Neuronal stem cell (in vitro differentiated cells): ENCODE results near the gene HSPA1B.
"Not testable (repeated sequence)": the region's sequence is repeated elsewhere in the genome, so short reads cannot be mapped to it uniquely, and the experiment has no call there.

Source experiments
- DNase-seq: peaks from one replicate; pipeline ENCODE4 v3.0.0-alpha.2; 2013; ENCODE audit warnings: low spot score
- H2AFZ ChIP-seq: one replicate; pipeline ENCODE4 v1.6.1; 2013; ENCODE audit warnings: mild to moderate bottlenecking, low read length, inconsistent platforms
- H2AK5ac ChIP-seq: 2 replicates; pipeline ENCODE4 v1.6.1; 2013; ENCODE audit warnings: low read depth, mild to moderate bottlenecking, inconsistent platforms, low read length, moderate library complexity, mixed read lengths
- H2BK120ac ChIP-seq: 2 replicates; pipeline ENCODE4 v1.6.1; 2013; ENCODE audit warnings: low read depth, mild to moderate bottlenecking, inconsistent platforms, low read length, moderate library complexity, mixed read lengths
- H2BK12ac ChIP-seq: one replicate; pipeline ENCODE4 v1.6.1; 2013; ENCODE audit warnings: low read length, inconsistent platforms
- H2BK15ac ChIP-seq: 2 replicates; pipeline ENCODE4 v1.6.1; 2013; ENCODE audit warnings: mild to moderate bottlenecking, low read length, inconsistent platforms, mixed read lengths
- H2BK5ac ChIP-seq: one replicate; pipeline ENCODE4 v1.6.1; 2013; ENCODE audit warnings: inconsistent platforms, mild to moderate bottlenecking, low read length, moderate library complexity
- H3K14ac ChIP-seq: one replicate; pipeline ENCODE4 v1.6.1; 2013; ENCODE audit warnings: low read length, inconsistent platforms
- H3K18ac ChIP-seq: 2 replicates; pipeline ENCODE4 v1.6.1; 2013; ENCODE audit warnings: low read length, inconsistent platforms
- H3K23ac ChIP-seq: 2 replicates; pipeline ENCODE4 v1.6.1; 2013; ENCODE audit warnings: low read depth, mild to moderate bottlenecking, mixed read lengths, low read length, inconsistent platforms; ENCODE audit not compliant: poor library complexity
- H3K27ac ChIP-seq: replicated peaks from 3 replicates; pipeline ENCODE4 v1.5.1; 2013; ENCODE audit warnings: low read length, inconsistent platforms
- H3K27me3 ChIP-seq, 3 experiments: 2 replicates each; pipeline ENCODE4 v1.6.1; 2013; ENCODE audit warnings: low read length in 3 of 3, mild to moderate bottlenecking in 2 of 3, inconsistent platforms in 1 of 3, low read depth in 1 of 3, mixed read lengths in 1 of 3, moderate library complexity in 1 of 3; ENCODE audit not compliant: control insufficient read depth in 3 of 3, insufficient read depth in 3 of 3
- H3K36me3 ChIP-seq, 2 donors: replicated peaks in 1 of 2; 2 replicates each; pipeline ENCODE4 v1.6.1; 2013; ENCODE audit warnings: low read length in 2 of 2; ENCODE audit not compliant: control insufficient read depth in 2 of 2, insufficient read depth in 2 of 2
- H3K4ac ChIP-seq: 2 replicates; pipeline ENCODE4 v1.6.1; 2013; ENCODE audit warnings: inconsistent platforms, mild to moderate bottlenecking, low read length, moderate library complexity
- H3K4me1 ChIP-seq, 2 donors: 1 replicate in 1 of 2; 2 replicates in 1 of 2; pipeline ENCODE4 v1.6.1; 2013; ENCODE audit warnings: low read length in 2 of 2, low read depth in 1 of 2; ENCODE audit not compliant: control insufficient read depth in 2 of 2, insufficient read depth in 1 of 2
- H3K4me2 ChIP-seq: one replicate; pipeline ENCODE4 v1.6.1; 2013; ENCODE audit warnings: mild to moderate bottlenecking, low read length, inconsistent platforms; ENCODE audit not compliant: insufficient read depth, poor library complexity, severe bottlenecking
- H3K4me3 ChIP-seq, 2 donors: 2 replicates each; pipeline ENCODE4 v1.5.1; 2013; ENCODE audit warnings: low read length in 2 of 2, mild to moderate bottlenecking in 2 of 2, inconsistent platforms in 1 of 2, moderate library complexity in 1 of 2
- H3K79me1 ChIP-seq: one replicate; pipeline ENCODE4 v1.6.1; 2013; ENCODE audit warnings: low read depth, mild to moderate bottlenecking, inconsistent platforms, low read length, moderate library complexity
- H3K9ac ChIP-seq: one replicate; pipeline ENCODE4 v1.6.1; 2013; ENCODE audit warnings: mild to moderate bottlenecking, low read depth, low read length, inconsistent platforms; ENCODE audit not compliant: poor library complexity
- H3K9me3 ChIP-seq, 2 donors: replicated peaks in 1 of 2; 2 replicates each; pipeline versions ENCODE3 to v1.6.1; 2013; ENCODE audit warnings: low read length in 2 of 2, mild to moderate bottlenecking in 2 of 2, inconsistent platforms in 1 of 2, low read depth in 1 of 2, mixed read lengths in 1 of 2, moderate library complexity in 1 of 2; ENCODE audit not compliant: control insufficient read depth in 2 of 2, insufficient read depth in 1 of 2
- H4K8ac ChIP-seq: one replicate; pipeline ENCODE4 v1.6.1; 2013; ENCODE audit warnings: low read depth, mild to moderate bottlenecking, inconsistent platforms, low read length, moderate library complexity
- H4K91ac ChIP-seq: one replicate; pipeline ENCODE4 v1.6.1; 2013; ENCODE audit warnings: low read length, low read depth, mild to moderate bottlenecking, inconsistent platforms; ENCODE audit not compliant: poor library complexity
- WGBS, 2 donors: extraction: QIAGEN DNeasy Blood & Tissue Kit; methylation state at CpG; one replicate each; pipeline ENCODE4 v1.1.7; 2013; ENCODE audit warnings: missing lambda C conversion rate in 2 of 2, mixed read lengths in 1 of 2; ENCODE audit not compliant: insufficient read length in 2 of 2, insufficient replicate concordance in 1 of 2; ENCODE audit errors: extremely low coverage in 2 of 2; 5-methylcytosine and 5-hydroxymethylcytosine counted together

HSPA1B gene

GRCh38 chr6:31847276-31847978 is 19.9 kb downstream of the HSPA1B start:
- Histone ChIP-seq H3K4me3 (no peak overlapping the region), H3K36me3 (peaks cover 0 to 4% of the 10 kb centered on the region in 2 donors), H2BK12ac (no peak overlapping the region), H3K4me1 (no peaks in the 10 kb centered on the region), H3K4ac (no peak overlapping the region), H2BK15ac (no peak overlapping the region), H2AFZ (no peak overlapping the region), H3K27ac (no peak overlapping the region), H2BK5ac (no peak overlapping the region), H3K14ac (no peak overlapping the region), H2BK120ac (no peak overlapping the region), H3K27me3 (no peaks in the 10 kb centered on the region), H3K4me2 (no peak overlapping the region), H3K79me1 (no peaks in the 10 kb centered on the region), H3K18ac (no peak overlapping the region), H3K9me3 (no peaks in the 10 kb centered on the region), H2AK5ac (no peak overlapping the region), H4K91ac (no peak overlapping the region), H3K23ac (no peak overlapping the region), H3K9ac (no peak overlapping the region), H4K8ac (no peak overlapping the region)
- WGBS, 2 donors = no CpG with 5 or more reads among the region's 2 CpGs
- DNase-seq = no peak

DNA sequence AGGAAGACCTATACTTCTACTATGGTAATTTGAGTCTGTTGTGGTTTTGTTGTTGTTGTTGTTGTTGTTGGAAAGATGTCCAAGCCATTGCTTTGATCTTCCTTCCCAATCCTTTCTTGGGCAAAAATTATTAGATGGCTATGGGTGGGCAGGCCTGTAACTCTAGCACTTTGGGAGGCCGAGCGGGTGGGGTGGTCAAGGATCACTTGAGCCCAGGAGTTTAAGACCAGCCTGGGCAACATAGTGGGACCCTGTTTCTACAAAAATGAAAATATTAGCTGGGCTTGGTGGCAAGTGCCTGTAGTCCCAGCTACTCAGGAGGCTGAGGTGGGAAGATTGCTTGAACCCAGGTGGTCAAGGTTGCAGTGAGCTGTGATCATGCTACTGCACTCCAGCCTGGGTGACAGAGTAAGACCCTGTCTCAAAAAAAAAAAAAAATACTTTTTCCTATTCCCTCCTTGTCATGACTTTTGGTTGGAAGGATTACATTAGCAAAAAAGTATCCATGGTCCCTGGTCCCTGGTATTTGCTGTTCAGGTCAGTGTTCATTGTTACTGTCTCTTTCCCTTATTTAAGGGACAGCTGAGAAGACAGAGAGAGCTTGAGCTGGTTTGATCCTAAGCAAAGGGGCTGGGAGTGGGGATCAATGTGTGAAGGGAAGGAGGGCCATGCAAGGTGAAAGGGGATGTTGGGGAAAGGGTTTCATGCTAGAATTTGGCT is 23.4 kb downstream of the HSPA1B start:
- Histone ChIP-seq H2BK5ac (no peak overlapping the region), H3K4me3 (no peak overlapping the region), H2BK120ac (no peak overlapping the region), H4K8ac (no peak overlapping the region), H4K91ac (no peak overlapping the region), H2AK5ac (no peak overlapping the region), H3K4ac (no peak overlapping the region), H3K18ac (no peak overlapping the region), H3K23ac (no peak overlapping the region), H3K14ac (no peak overlapping the region), H3K9me3 (peaks cover 0 to 2% of the 10 kb centered on the region in 2 donors), H3K4me1 (no peaks in the 10 kb centered on the region), H3K9ac (no peak overlapping the region), H2AFZ (no peak overlapping the region), H2BK12ac (no peak overlapping the region), H3K79me1 (no peaks in the 10 kb centered on the region), H3K36me3 (no peaks in the 10 kb centered on the region), H3K27ac (no peak overlapping the region), H3K4me2 (no peak overlapping the region), H2BK15ac (no peak overlapping the region), H3K27me3 (no peaks in the 10 kb centered on the region)
- DNase-seq = no peak
- no CpG with 5 or more reads among the region's 2 CpGs for WGBS, 2 donors

DNA sequence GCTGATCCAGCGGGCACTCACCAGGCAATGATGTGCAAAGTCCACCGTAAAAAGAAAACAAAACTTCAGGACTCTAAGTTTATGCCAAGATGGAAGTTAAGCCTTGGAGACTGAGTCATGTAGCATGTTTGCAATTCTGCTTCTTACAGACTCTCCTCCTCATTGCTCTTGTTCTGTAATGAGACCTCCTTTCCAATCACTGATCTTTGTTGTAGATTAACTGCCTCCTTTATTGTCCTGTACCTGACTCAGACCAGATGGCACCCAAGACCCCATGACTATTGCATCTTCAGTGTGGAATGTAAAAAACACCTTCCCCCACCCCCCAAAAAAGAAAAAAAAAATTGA is 23.9 kb downstream of the HSPA1B start:
- no peak overlapping the region for H2AK5ac ChIP-seq
- no peaks in the 10 kb centered on the region for H3K79me1 ChIP-seq
- peak overlapping the region; percentile 5 for H2AFZ ChIP-seq
- no peak overlapping the region for H2BK5ac ChIP-seq
- H2BK12ac ChIP-seq = no peak overlapping the region
- no peak overlapping the region for H4K91ac ChIP-seq
- no peak overlapping the region for H3K23ac ChIP-seq
- no CpG with 5 or more reads among the region's 2 CpGs for WGBS, 2 donors
- no peak overlapping the region for H3K4me2 ChIP-seq
- no peak for DNase-seq
- H3K14ac ChIP-seq = no peak overlapping the region
- H3K27me3 ChIP-seq = no peaks in the 10 kb centered on the region
- H3K9ac ChIP-seq = no peak overlapping the region
- H3K27ac ChIP-seq = no peak overlapping the region
- H4K8ac ChIP-seq = no peak overlapping the region
- H3K4me1 ChIP-seq = no peaks in the 10 kb centered on the region
- no peaks in the 10 kb centered on the region for H3K36me3 ChIP-seq
- H3K4me3 ChIP-seq = no peak overlapping the region
- no peak overlapping the region for H2BK15ac ChIP-seq
- H2BK120ac ChIP-seq = no peak overlapping the region
- H3K18ac ChIP-seq = no peak overlapping the region
- H3K9me3 ChIP-seq = peaks cover 0 to 2% of the 10 kb centered on the region in 2 donors
- no peak overlapping the region for H3K4ac ChIP-seq

DNA sequence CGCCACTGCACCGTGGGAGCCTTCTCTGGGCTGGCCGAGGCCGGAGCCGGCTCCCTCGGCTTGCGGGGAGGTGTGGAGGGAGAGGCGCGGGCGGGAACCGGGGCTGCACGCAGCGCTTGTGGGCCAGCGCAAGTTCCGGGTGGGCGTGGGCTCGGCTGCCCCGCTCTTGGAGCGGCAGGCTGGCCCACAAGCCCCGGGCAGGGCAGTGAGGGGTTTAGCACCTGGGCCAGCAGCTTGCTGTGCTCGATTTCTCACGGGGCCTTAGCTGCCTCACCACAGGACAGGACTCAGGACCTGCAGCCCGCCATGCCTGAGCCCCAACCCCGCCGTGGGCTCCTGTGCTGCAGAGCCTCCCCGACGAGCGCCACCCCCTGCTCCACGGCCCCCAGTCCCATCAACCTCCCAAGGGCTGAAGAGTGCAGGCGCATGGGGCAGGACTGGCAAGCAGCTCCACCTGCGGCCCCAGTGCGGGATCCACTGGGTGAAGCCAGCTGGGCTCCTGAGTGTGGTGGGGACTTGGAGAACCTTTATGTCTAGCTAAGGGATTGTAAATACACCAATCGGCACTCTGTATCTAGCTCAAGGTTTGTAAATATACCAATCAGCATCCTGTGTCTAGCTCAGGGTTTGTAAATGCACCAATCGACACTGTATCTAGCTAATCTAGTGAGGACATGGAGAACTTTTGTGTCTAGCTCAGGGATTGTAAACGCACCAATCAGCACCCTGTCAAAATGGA is 24.6 kb downstream of the HSPA1B start:
- H4K8ac ChIP-seq, H3K4me2 ChIP-seq, H3K9ac ChIP-seq, H2AK5ac ChIP-seq, H2BK120ac ChIP-seq, H3K27me3 ChIP-seq, H3K4ac ChIP-seq, H2AFZ ChIP-seq, H2BK5ac ChIP-seq, H3K23ac ChIP-seq, H2BK12ac ChIP-seq, H3K9me3 ChIP-seq, H3K14ac ChIP-seq, H3K4me1 ChIP-seq, H4K91ac ChIP-seq, H3K4me3 ChIP-seq, H3K36me3 ChIP-seq, DNase-seq, H2BK15ac ChIP-seq, H3K27ac ChIP-seq, H3K79me1 ChIP-seq: not testable (repeated sequence)
- peak overlapping the region; percentile 48 for H3K18ac ChIP-seq
- WGBS, 2 donors = no CpG with 5 or more reads among the region's 35 CpGs
